OCI-LY1 (cell line): Measurements from ENCODE around the gene RASGRF2.

Experiments
- H2AFZ ChIP-seq: fragments of 200-600 bp; sonication (generic), shearing (Covaris generic); 2 replicates; pipeline ENCODE4 v1.6.0; 2014; ENCODE audit warnings: antibody characterized with exemption, mild to moderate bottlenecking, low read length
- H3F3A ChIP-seq: fragments of 200-600 bp; sonication (generic), shearing (Covaris generic); 2 replicates; pipeline ENCODE4 v1.6.0; 2014; ENCODE audit warnings: mild to moderate bottlenecking, antibody characterized with exemption, low read length, moderate library complexity; ENCODE audit not compliant: insufficient read depth
- H3K27ac ChIP-seq: fragments of 200-600 bp; sonication (generic); 2 replicates; pipeline ENCODE4 v1.5.1; 2014; ENCODE audit warnings: low read length, mixed run types, mild to moderate bottlenecking, low read depth; ENCODE audit not compliant: poor library complexity, severe bottlenecking
- H3K27me3 ChIP-seq: fragments of 200-600 bp; sonication (generic); 2 replicates; pipeline ENCODE4 v1.6.0; 2014; ENCODE audit warnings: antibody characterized with exemption, mild to moderate bottlenecking, low read length, moderate library complexity; ENCODE audit not compliant: insufficient read depth
- H3K36me3 ChIP-seq: fragments of 200-600 bp; sonication (generic); 2 replicates; pipeline ENCODE4 v1.6.1; 2014; ENCODE audit warnings: mild to moderate bottlenecking, antibody characterized with exemption, low read length, moderate library complexity, mixed read lengths; ENCODE audit not compliant: insufficient read depth
- H3K4me1 ChIP-seq: fragments of 200-600 bp; sonication (generic); 2 replicates; pipeline ENCODE4 v1.5.1; 2014; ENCODE audit warnings: mild to moderate bottlenecking, low read length, moderate library complexity; ENCODE audit not compliant: insufficient read depth, severe bottlenecking
- H3K4me2 ChIP-seq: fragments of 200-600 bp; sonication (generic), shearing (Covaris generic); 2 replicates; pipeline ENCODE4 v1.6.1; 2014; ENCODE audit warnings: low read length
- H3K4me3 ChIP-seq: fragments of 200-600 bp; sonication (generic); 2 replicates; pipeline ENCODE4 v1.5.1; 2014; ENCODE audit warnings: low read length, low read depth, mild to moderate bottlenecking, mixed read lengths; ENCODE audit not compliant: poor library complexity, severe bottlenecking
- H3K79me2 ChIP-seq: fragments of 200-600 bp; shearing (Covaris generic); 2 replicates; pipeline ENCODE4 v1.6.1; 2016; ENCODE audit warnings: mixed run types, low read length, mixed read lengths; ENCODE audit not compliant: insufficient read depth
- H3K9ac ChIP-seq: fragments of 200-600 bp; sonication (generic), shearing (Covaris generic); 2 replicates; pipeline ENCODE4 v1.6.1; 2014; ENCODE audit warnings: mild to moderate bottlenecking, low read length, mixed read lengths
- H3K9me2 ChIP-seq: fragments of 200-600 bp; sonication (generic), shearing (Covaris generic); 2 replicates; pipeline ENCODE4 v1.6.1; 2014; ENCODE audit warnings: low read depth, mild to moderate bottlenecking, low read length, mixed read lengths
- H3K9me3 ChIP-seq: fragments of 200-600 bp; shearing (Covaris generic); 2 replicates; pipeline ENCODE4 v1.6.1; 2014; ENCODE audit warnings: low read length, mixed read lengths
- H4K20me1 ChIP-seq: fragments of 200-600 bp; sonication (generic), shearing (Covaris generic); 2 replicates; pipeline ENCODE4 v1.6.0; 2016; ENCODE audit warnings: mild to moderate bottlenecking, low read length; ENCODE audit not compliant: insufficient read depth
- CTCF ChIP-seq: fragments of 200-600 bp; sonication (generic), shearing (Covaris generic); IDR thresholded peaks from 2 replicates; pipeline ENCODE4 v1.5.1; 2017; ENCODE audit warnings: mild to moderate bottlenecking, antibody characterized with exemption, low read length, moderate library complexity, mixed read lengths
- EZH2 ChIP-seq: fragments of 200-600 bp; sonication (generic), shearing (Covaris generic); IDR thresholded peaks from 2 replicates; pipeline ENCODE4 v1.8.0; 2017; ENCODE audit warnings: borderline replicate concordance, mixed run types, mild to moderate bottlenecking, antibody characterized with exemption, low read length, moderate library complexity, mixed read lengths

The RASGRF2 gene

GRCh38 chr5:80959768-80960442 is at the start of gene RASGRF2:
Gene RASGRF2 (plus strand): TSS chr5:80960363. CDS start chr5:80960739, 376 bp downstream.
- no peak within 1 kb of the TSS for H3K4me2 ChIP-seq
- TF ChIP-seq EZH2, result no peak
- H3K9ac ChIP-seq, result no peak within 1 kb of the TSS
- H3K27ac ChIP-seq, result no peak within 1 kb of the TSS
- H3K4me3 ChIP-seq, result no peak within 1 kb of the TSS
- no peaks in the 10 kb centered on the region for H3K4me1 ChIP-seq
- H3K9me3 ChIP-seq, result no peaks in the 10 kb centered on the region
- H4K20me1 ChIP-seq, result no peaks in the 10 kb centered on the region
- no peaks in the 10 kb centered on the region for H3F3A ChIP-seq
- H3K27me3 ChIP-seq, result no peaks in the 10 kb centered on the region; the same call in 1 of the 2 replicates
- H3K79me2 ChIP-seq, result no peaks in the 10 kb centered on the region
- no peaks in the 10 kb centered on the region for H3K36me3 ChIP-seq
- no peak within 1 kb of the TSS for H2AFZ ChIP-seq
- no peaks in the 10 kb centered on the region for H3K9me2 ChIP-seq

- Histone ChIP-seq H3K4me2 (no peak overlapping the region), H4K20me1 (no peaks in the 10 kb centered on the region), H3K9me3 (no peaks in the 10 kb centered on the region), H3K27me3 (no peaks in the 10 kb centered on the region), H3K9me2 (no peaks in the 10 kb centered on the region), H3K9ac (no peak overlapping the region), H3K4me3 (no peak overlapping the region), H3K4me1 (no peaks in the 10 kb centered on the region), H3F3A (no peaks in the 10 kb centered on the region; the same call in 1 of the 2 replicates), H3K79me2 (no peaks in the 10 kb centered on the region), H3K36me3 (no peaks in the 10 kb centered on the region; the same call in 1 of the 2 replicates), H3K27ac (no peak overlapping the region), H2AFZ (no peak overlapping the region)
- TF ChIP-seq CTCF, result no peak
- TF ChIP-seq EZH2, result no peak
These were observed 47.7 kb upstream of the RASGRF2 start for GRCh38 chr5:80912479-80912878.

- Histone ChIP-seq H3K9ac (no peak overlapping the region), H3K9me2 (no peaks in the 10 kb centered on the region), H3K79me2 (no peaks in the 10 kb centered on the region), H3K4me3 (no peak overlapping the region), H3F3A (no peaks in the 10 kb centered on the region; the same call in 1 of the 2 replicates), H3K9me3 (no peaks in the 10 kb centered on the region), H4K20me1 (no peaks in the 10 kb centered on the region), H2AFZ (no peak overlapping the region), H3K4me2 (no peak overlapping the region), H3K27ac (no peak overlapping the region), H3K4me1 (no peaks in the 10 kb centered on the region), H3K27me3 (no peaks in the 10 kb centered on the region), H3K36me3 (no peaks in the 10 kb centered on the region; the same call in 1 of the 2 replicates)
- TF ChIP-seq EZH2, result no peak
- no peak for TF ChIP-seq CTCF
These were observed 44.4 kb upstream of the RASGRF2 start for GRCh38 chr5:80915716-80916115.

- no peak overlapping the region for H3K27ac ChIP-seq
- H4K20me1 ChIP-seq, result no peaks in the 10 kb centered on the region
- H3K9me2 ChIP-seq, result no peaks in the 10 kb centered on the region
- H3K9me3 ChIP-seq, result no peaks in the 10 kb centered on the region
- H2AFZ ChIP-seq, result no peak overlapping the region
- no peak overlapping the region for H3K4me2 ChIP-seq
- H3K27me3 ChIP-seq, result no peaks in the 10 kb centered on the region
- no peak overlapping the region for H3K9ac ChIP-seq
- no peak overlapping the region for H3K4me3 ChIP-seq
- no peaks in the 10 kb centered on the region for H3K36me3 ChIP-seq
- H3K4me1 ChIP-seq, result no peaks in the 10 kb centered on the region
- no peaks in the 10 kb centered on the region; the same call in 1 of the 2 replicates for H3F3A ChIP-seq
- no peaks in the 10 kb centered on the region for H3K79me2 ChIP-seq
- TF ChIP-seq CTCF (no peak), EZH2 (no peak)
These were observed 43.5 kb upstream of the RASGRF2 start for GRCh38 chr5:80916676-80917075.
